ENCODE data around the gene EDDM3A. TPM values are rescaled to one million over a fixed set of nuclear protein-coding genes. Genes with fewer than 3 reads are reported as not detected.

The EDDM3A gene
- total RNA-seq, result not detected

GRCh38 chr14:20745571-20746358 lies at the start of gene EDDM3A:
Gene EDDM3A (plus strand): TSS chr14:20745887. CDS start chr14:20747581, 1,694 bp downstream.

Other genes starting within 250 kb of the EDDM3A start
- under 1 TPM; 0.18 to 0.53 TPM for gene RNASE10, start 240.3 kb upstream of the EDDM3A start, total RNA-seq
- not detected for gene RNASE9, start 184.8 kb upstream of the EDDM3A start, total RNA-seq
- not detected for gene RNASE11, start 157.9 kb upstream of the EDDM3A start, total RNA-seq
- gene RNASE12, start 154.5 kb upstream of the EDDM3A start, total RNA-seq, result not detected
- not detected for gene OR6S1, start 104.2 kb upstream of the EDDM3A start, total RNA-seq
- gene RNASE4, start 61.3 kb upstream of the EDDM3A start, total RNA-seq, result under 1 TPM; 0.41 to 0.45 TPM
- gene ANG, start 57.1 kb upstream of the EDDM3A start, total RNA-seq, result 1 to 10 TPM; 1.2 TPM
- not detected for gene EDDM3B, start 22.5 kb downstream of the EDDM3A start, total RNA-seq
- 1 to 10 TPM; 6.1 to 6.5 TPM for gene RNASE6, start 35.4 kb downstream of the EDDM3A start, total RNA-seq
- gene RNASE1, start 57.0 kb downstream of the EDDM3A start, total RNA-seq, result not detected
- not detected for gene RNASE3, start 145.5 kb downstream of the EDDM3A start, total RNA-seq
- gene RNASE2, start 209.6 kb downstream of the EDDM3A start, total RNA-seq, result not detected
- gene METTL17, start 244.1 kb downstream of the EDDM3A start, total RNA-seq, result 10 to 100 TPM; 88.9 to 90.9 TPM